ENCODE data around the gene LENEP. TPM values are rescaled to one million over a fixed set of nuclear protein-coding genes. Genes with fewer than 3 reads are reported as not detected.

Gene LENEP
- total RNA-seq, 3 donors from 2014 or later (not counting 1 experiment from before 2014, with no cell fraction given): not detected

GRCh38 chr1:155032886-155033285, 39.5 kb downstream of the LENEP start:
- DNase-seq: no peak
- TF ChIP-seq CTCF (IDR thresholded peaks at IDR 0.05): no peak
- WGBS (ENCODE audit: insufficient coverage): 93% methylated on average over 12 of the region's 12 CpGs
- Mint-ChIP-seq H3K4me1 (no peaks in the 10 kb centered on the region), H3K27ac (no peak overlapping the region), H3K27me3 (ENCODE audit: low read depth in 2 of 2) (peaks cover 2% of the 10 kb centered on the region in 2 donors), H3K9me3 (no peaks in the 10 kb centered on the region), H3K36me3 (no peaks in the 10 kb centered on the region), H3K4me3 (no peak overlapping the region)
- Histone ChIP-seq H3K36me3 (ENCODE audit: control insufficient read depth, insufficient read depth, low read length) (no peaks in the 10 kb centered on the region), H3K4me3 (ENCODE audit: low read length) (no peak overlapping the region), H3K9me3 (ENCODE audit: control insufficient read depth, insufficient read depth, low read length) (no peaks in the 10 kb centered on the region), H3K4me1 (ENCODE audit: control insufficient read depth, insufficient read depth, low read length) (no peaks in the 10 kb centered on the region), H3K27ac (ENCODE audit: low read length) (no peak overlapping the region), H3K27me3 (ENCODE audit: control insufficient read depth, insufficient read depth, low read length) (no peaks in the 10 kb centered on the region)
- intact Hi-C loops (cut with micrococcal nuclease): no loop called here
- no peak for ATAC-seq

- intact Hi-C loops (cut with micrococcal nuclease): no loop called here
Observed at GRCh38 chr1:155033524-155033923, 40.1 kb downstream of the LENEP start, which contains the start of the genes DCST1 and DCST2. Gene DCST1, plus strand, starts transcription at chr1:155033824. Its CDS starts 213 bp downstream, at chr1:155034037. Gene DCST2, minus strand, starts transcription at chr1:155033781. Its CDS starts 80 bp downstream, at chr1:155033701.

GRCh38 chr1:155034318-155035208, 41.2 kb downstream of the LENEP start:
- no peak overlapping the region for H3K4me3 ChIP-seq (ENCODE audit: low read length)
- DNase-seq: no peak
- ATAC-seq: no peak
- H3K27ac Mint-ChIP-seq: no peak overlapping the region
- no peaks in the 10 kb centered on the region for H3K27me3 ChIP-seq (ENCODE audit: control insufficient read depth, insufficient read depth, low read length)
- no peak overlapping the region for H3K27ac ChIP-seq (ENCODE audit: low read length)
- no peak overlapping the region for H3K4me3 Mint-ChIP-seq
- H3K36me3 Mint-ChIP-seq: no peaks in the 10 kb centered on the region
- intact Hi-C loops (cut with micrococcal nuclease): no loop called here
- no peaks in the 10 kb centered on the region for H3K9me3 Mint-ChIP-seq
- H3K4me1 Mint-ChIP-seq: peaks cover 0 to 5% of the 10 kb centered on the region in 2 donors
- no peaks in the 10 kb centered on the region for H3K4me1 ChIP-seq (ENCODE audit: control insufficient read depth, insufficient read depth, low read length)
- H3K27me3 Mint-ChIP-seq (ENCODE audit: low read depth in 2 of 2): peaks cover 5 to 12% of the 10 kb centered on the region in 2 donors
- TF ChIP-seq CTCF (IDR thresholded peaks at IDR 0.05): no peak
- no peaks in the 10 kb centered on the region for H3K36me3 ChIP-seq (ENCODE audit: control insufficient read depth, insufficient read depth, low read length)
- no peaks in the 10 kb centered on the region for H3K9me3 ChIP-seq (ENCODE audit: control insufficient read depth, insufficient read depth, low read length)
- WGBS (ENCODE audit: insufficient coverage): 77% methylated on average over 20 of the region's 20 CpGs

More at GRCh38 chr1:155033524-155033923, 40.1 kb downstream of the LENEP start, which contains the start of the genes DCST1 and DCST2:
- WGBS (ENCODE audit: insufficient coverage): 87% methylated on average over 7 of the region's 9 CpGs
- H3K27ac Mint-ChIP-seq: no peak within 1 kb of the TSS
- H3K4me3 Mint-ChIP-seq: no peak within 1 kb of the TSS
- Histone ChIP-seq H3K4me1 (ENCODE audit: control insufficient read depth, insufficient read depth, low read length) (no peaks in the 10 kb centered on the region), H3K4me3 (ENCODE audit: low read length) (no peak within 1 kb of the TSS), H3K9me3 (ENCODE audit: control insufficient read depth, insufficient read depth, low read length) (no peaks in the 10 kb centered on the region), H3K27ac (ENCODE audit: low read length) (no peak within 1 kb of the TSS), H3K36me3 (ENCODE audit: control insufficient read depth, insufficient read depth, low read length) (no peaks in the 10 kb centered on the region), H3K27me3 (ENCODE audit: control insufficient read depth, insufficient read depth, low read length) (no peaks in the 10 kb centered on the region)
- DNase-seq: no peak
- peaks cover 5 to 9% of the 10 kb centered on the region in 2 donors for H3K27me3 Mint-ChIP-seq (ENCODE audit: low read depth in 2 of 2)
- H3K9me3 Mint-ChIP-seq: no peaks in the 10 kb centered on the region
- ATAC-seq: no peak
- no peak for TF ChIP-seq CTCF (IDR thresholded peaks at IDR 0.05)
- no peaks in the 10 kb centered on the region for H3K36me3 Mint-ChIP-seq
- H3K4me1 Mint-ChIP-seq: no peaks in the 10 kb centered on the region

Data from natural killer cell (primary cell).